K562 (cell line): ENCODE results near the gene LY6G6D.
A peak's percentile ranks its signal among the peaks of the same experiment; 100 is the strongest.

Source experiments
- CBX1 ChIP-seq: sonication (generic); IDR thresholded peaks from 2 replicates; pipeline ENCODE4 v1.6.1; 2016; ENCODE audit warnings: antibody characterized with exemption, low read depth, mild to moderate bottlenecking
- CTCF ChIP-seq, 3 experiments: IDR thresholded peaks in 2 of 3; conservative IDR thresholded peaks in 1 of 3; 2 replicates each; pipeline ENCODE4 v1.5.1; 2011 to 2012; ENCODE audit warnings: low read length in 3 of 3, mild to moderate bottlenecking in 3 of 3, control low read depth in 2 of 3, improper control_type of control experiment in 1 of 3, inconsistent platforms in 1 of 3, low read depth in 1 of 3, mixed read lengths in 1 of 3, moderate library complexity in 1 of 3; ENCODE audit not compliant: insufficient read depth in 2 of 3
- POLR2A ChIP-seq: fragments of 450-650 bp; conservative IDR thresholded peaks from 2 replicates; pipeline ENCODE4 v1.6.1; 2016
- POLR2AphosphoS5 ChIP-seq: IDR thresholded peaks from 2 replicates; pipeline ENCODE4 v1.6.1; 2011; ENCODE audit warnings: mild to moderate bottlenecking, low read depth, low read length, moderate library complexity; ENCODE audit not compliant: control insufficient read depth, insufficient read depth
- SREBF2 ChIP-seq: sonication (generic); formaldehyde crosslinking; IDR thresholded peaks from 2 replicates; pipeline ENCODE4 v1.4.0; 2020; ENCODE audit warnings: mild to moderate bottlenecking, missing genetic modification reagents
- SUPT5H ChIP-seq: fragments of 450-650 bp; IDR thresholded peaks from 2 replicates; pipeline ENCODE4 v1.6.1; 2016
- TBL1XR1 ChIP-seq, 2 experiments: IDR thresholded peaks; 2 replicates each; pipeline ENCODE4 v1.6.1; 2012; ENCODE audit warnings: improper control_type of control experiment in 2 of 2, low read length in 2 of 2, mild to moderate bottlenecking in 1 of 2

DNA sequence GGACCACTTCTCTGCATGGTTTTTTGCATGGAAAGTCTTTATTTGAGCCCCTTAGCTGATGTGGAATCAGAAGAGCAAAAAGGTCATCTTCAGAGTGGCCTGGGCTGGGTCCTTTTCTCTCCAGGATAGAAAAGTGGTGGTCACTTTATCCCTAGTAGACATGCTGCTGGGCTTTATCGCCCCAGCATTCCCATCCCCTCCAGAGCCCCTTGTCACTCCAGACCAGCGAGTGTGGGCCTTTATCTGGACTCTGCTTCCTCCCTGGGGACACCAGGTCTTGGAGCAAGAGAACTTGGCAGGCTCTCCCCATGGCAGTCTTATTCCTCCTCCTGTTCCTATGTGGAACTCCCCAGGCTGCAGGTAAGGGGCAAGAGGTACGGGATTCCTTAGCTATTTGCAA, 8.5 kb upstream of the LY6G6D start, which contains the start of gene LY6G6F:
- no peak for TF ChIP-seq POLR2AphosphoS5
- no peak for TF ChIP-seq POLR2A
- TF ChIP-seq CTCF (IDR thresholded peaks at IDR 0.05 in 2 of 3, conservative IDR thresholded peaks at IDR 0.05 in 1 of 3; ENCODE audit: insufficient read depth in 2 of 3, low read depth in 1 of 3, low read length in 3 of 3), result peak in 1 of 3 experiments; percentile 3; a peak in 1 of 6 replicates
- TF ChIP-seq SUPT5H, result no peak
- TF ChIP-seq SREBF2 (CRISPR knock-in tag), result no peak
- no peak for TF ChIP-seq CBX1
- no peak for TF ChIP-seq TBL1XR1 (IDR thresholded peaks at IDR 0.05; ENCODE audit: low read length in 2 of 2)
